GM12872 (cell line): Measurements from ENCODE around the gene ADGRG6.

ENCODE experiments used
- TF ChIP-seq, protein P1 (sequence below): IDR thresholded peaks from 3 replicates; pipeline ENCODE4 v1.5.1; 2011; ENCODE audit warnings: low read depth, mild to moderate bottlenecking, low read length, moderate library complexity; ENCODE audit not compliant: insufficient read depth

Gene ADGRG6

GRCh38 chr6:142353690-142354089, 51.9 kb downstream of the ADGRG6 start:
- TF ChIP-seq, protein P1, sequence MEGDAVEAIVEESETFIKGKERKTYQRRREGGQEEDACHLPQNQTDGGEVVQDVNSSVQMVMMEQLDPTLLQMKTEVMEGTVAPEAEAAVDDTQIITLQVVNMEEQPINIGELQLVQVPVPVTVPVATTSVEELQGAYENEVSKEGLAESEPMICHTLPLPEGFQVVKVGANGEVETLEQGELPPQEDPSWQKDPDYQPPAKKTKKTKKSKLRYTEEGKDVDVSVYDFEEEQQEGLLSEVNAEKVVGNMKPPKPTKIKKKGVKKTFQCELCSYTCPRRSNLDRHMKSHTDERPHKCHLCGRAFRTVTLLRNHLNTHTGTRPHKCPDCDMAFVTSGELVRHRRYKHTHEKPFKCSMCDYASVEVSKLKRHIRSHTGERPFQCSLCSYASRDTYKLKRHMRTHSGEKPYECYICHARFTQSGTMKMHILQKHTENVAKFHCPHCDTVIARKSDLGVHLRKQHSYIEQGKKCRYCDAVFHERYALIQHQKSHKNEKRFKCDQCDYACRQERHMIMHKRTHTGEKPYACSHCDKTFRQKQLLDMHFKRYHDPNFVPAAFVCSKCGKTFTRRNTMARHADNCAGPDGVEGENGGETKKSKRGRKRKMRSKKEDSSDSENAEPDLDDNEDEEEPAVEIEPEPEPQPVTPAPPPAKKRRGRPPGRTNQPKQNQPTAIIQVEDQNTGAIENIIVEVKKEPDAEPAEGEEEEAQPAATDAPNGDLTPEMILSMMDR, result no peak

DNA sequence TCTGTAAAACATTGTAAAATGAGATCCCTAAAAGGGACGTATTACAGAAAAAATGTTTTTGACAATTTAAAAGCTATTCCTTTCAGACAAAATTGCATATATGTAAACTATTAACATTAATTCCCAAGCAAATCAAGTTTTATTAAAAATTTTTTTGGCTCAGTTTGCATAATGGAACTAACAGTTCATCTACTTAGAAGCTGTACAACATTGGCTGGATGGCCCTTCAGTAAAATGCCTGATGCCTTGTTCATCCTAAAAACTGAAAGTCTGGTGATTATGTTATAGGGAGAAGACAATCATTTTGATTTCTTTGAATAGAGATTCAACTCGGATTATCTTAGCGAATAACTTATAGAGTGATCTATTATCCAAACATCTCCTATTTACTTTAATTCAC, 52.8 kb downstream of the ADGRG6 start:
- TF ChIP-seq, protein P1, result no peak

- TF ChIP-seq, protein P1, result no peak
Observed at GRCh38 chr6:142355520-142356174, 53.8 kb downstream of the ADGRG6 start.

DNA sequence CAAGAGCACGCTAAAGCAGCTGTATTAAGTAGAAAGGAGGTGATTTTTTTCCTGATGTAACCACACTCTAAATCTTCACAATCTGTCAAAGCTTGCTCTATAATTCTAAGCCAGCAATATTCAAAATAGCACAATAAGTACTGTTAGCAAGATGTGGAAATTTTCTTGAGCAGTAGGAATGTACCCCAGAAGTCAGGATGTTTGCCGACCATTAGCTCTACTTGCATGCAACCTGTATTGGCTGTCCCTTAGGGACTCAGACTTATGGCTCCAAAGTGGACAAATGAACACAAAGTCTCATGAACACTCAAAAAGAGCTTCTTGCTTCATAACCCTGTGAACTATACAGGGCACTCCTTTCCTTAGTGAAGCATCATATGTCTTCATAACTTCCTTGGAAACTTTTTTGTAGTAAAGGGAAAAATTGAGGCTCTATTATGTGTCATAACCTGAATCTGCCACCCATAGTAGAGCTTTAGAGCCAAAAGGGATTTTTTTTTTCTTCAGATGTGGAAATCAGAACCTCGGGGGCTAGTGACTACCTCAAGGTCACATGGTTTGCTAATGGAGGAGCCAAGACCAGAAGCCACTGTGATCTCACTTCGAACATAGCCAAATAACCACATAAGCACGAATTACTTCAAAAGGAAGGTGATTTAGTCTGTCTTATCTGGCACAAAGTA, 54.5 kb downstream of the ADGRG6 start:
- TF ChIP-seq, protein P1, result no peak

GRCh38 chr6:142356884-142357225, 55.0 kb downstream of the ADGRG6 start:
- TF ChIP-seq, protein P1, result no peak

GRCh38 chr6:142357879-142358278, 56.1 kb downstream of the ADGRG6 start:
- TF ChIP-seq, protein P1, result no peak

- TF ChIP-seq, protein P1, result no peak
Observed at GRCh38 chr6:142359271-142359960, 57.6 kb downstream of the ADGRG6 start.
